SK-N-SH (cell line): Measurements from ENCODE around the gene FAM20B. TPM values are rescaled to one million over a fixed set of nuclear protein-coding genes. Genes with fewer than 3 reads are reported as not detected.

Experiments
- CTCF ChIA-PET: fragments of 300-600, 350-600 bp; formaldehyde crosslinking; extraction: SDS; loops from one replicate; lab custom pipeline; 2021; lab: Yijun Ruan, JAX
- POLR2A ChIA-PET: fragments of 350-600 bp; sonication (Branson Sonifier 250); formaldehyde crosslinking; extraction: SDS; loops from one replicate; lab custom pipeline; 2020; ENCODE audit warnings: antibody characterized with exemption, inconsistent platforms; lab: Yijun Ruan, JAX
- DNase-seq: peaks from one replicate; pipeline ENCODE4 v3.0.0; 2012
- H2AFZ ChIP-seq: fragments of 200-600 bp; sonication (generic); 2 replicates; pipeline ENCODE4 v1.8.1; 2016; ENCODE audit warnings: antibody characterized with exemption, mild to moderate bottlenecking, low read depth
- H3F3A ChIP-seq: fragments of 200-600 bp; sonication (generic); replicated peaks from 2 replicates; pipeline ENCODE3; 2016; ENCODE audit warnings: antibody characterized with exemption, mild to moderate bottlenecking; ENCODE audit not compliant: insufficient read depth
- H3K27ac ChIP-seq, 2 experiments: fragments of 200-500 bp in 1 of 2; fragments of 200-600 bp in 1 of 2; sonication (Bioruptor generic) in 1 of 2; sonication (generic), shearing (Covaris generic) in 1 of 2; 2 replicates each; pipeline versions ENCODE4 v1.5.1 to v1.6.1; 2014 to 2016; ENCODE audit warnings: low read depth in 2 of 2, inconsistent platforms in 1 of 2, low read length in 1 of 2, mild to moderate bottlenecking in 1 of 2, mixed read lengths in 1 of 2
- H3K27me3 ChIP-seq: fragments of 200-600 bp; sonication (generic), shearing (Covaris generic); 2 replicates; pipeline ENCODE4 v1.6.1; 2016; ENCODE audit warnings: mixed run types; ENCODE audit not compliant: insufficient read depth
- H3K36me3 ChIP-seq, 2 experiments: fragments of 200-500 bp in 1 of 2; fragments of 200-600 bp in 1 of 2; sonication (Bioruptor generic) in 1 of 2; sonication (generic) in 1 of 2; replicated peaks in 1 of 2; 2 replicates each; pipeline versions ENCODE3 to v1.5.1; 2014 to 2016; ENCODE audit warnings: low read length in 1 of 2, mild to moderate bottlenecking in 1 of 2; ENCODE audit not compliant: insufficient read depth in 2 of 2, control insufficient read depth in 1 of 2
- H3K4me1 ChIP-seq, 2 experiments: fragments of 200-500 bp in 1 of 2; fragments of 200-600 bp in 1 of 2; sonication (Bioruptor generic) in 1 of 2; sonication (generic), shearing (Covaris generic) in 1 of 2; 2 replicates each; pipeline versions ENCODE4 v1.5.1 to v1.6.1; 2014 to 2016; ENCODE audit warnings: low read depth in 1 of 2, low read length in 1 of 2, mixed run types in 1 of 2; ENCODE audit not compliant: insufficient read depth in 2 of 2, control insufficient read depth in 1 of 2
- H3K4me2 ChIP-seq: fragments of 200-600 bp; sonication (generic), shearing (Covaris generic); 2 replicates; pipeline ENCODE4 v1.6.1; 2017; ENCODE audit warnings: mixed run types
- H3K4me3 ChIP-seq, 2 experiments: fragments of 200-500 bp in 1 of 2; fragments of 200-600 bp in 1 of 2; sonication (Bioruptor generic) in 1 of 2; sonication (generic), shearing (Covaris generic) in 1 of 2; 2 replicates each; pipeline versions ENCODE4 v1.5.1 to v1.8.1; 2014 to 2016; ENCODE audit warnings: low read depth in 2 of 2, inconsistent platforms in 1 of 2, low read length in 1 of 2, mild to moderate bottlenecking in 1 of 2, mixed read lengths in 1 of 2, moderate library complexity in 1 of 2
- H3K79me2 ChIP-seq: fragments of 200-600 bp; sonication (generic); 2 replicates; pipeline ENCODE4 v1.8.1; 2017; ENCODE audit warnings: mild to moderate bottlenecking; ENCODE audit not compliant: insufficient read depth
- H3K9ac ChIP-seq: fragments of 200-600 bp; sonication (generic); 2 replicates; pipeline ENCODE4 v1.6.1; 2017; ENCODE audit warnings: mixed run types
- H3K9me2 ChIP-seq: fragments of 200-600 bp; sonication (generic); 2 replicates; pipeline ENCODE4 v1.6.1; 2017; ENCODE audit warnings: mixed run types
- H3K9me3 ChIP-seq: fragments of 200-600 bp; sonication (generic); 2 replicates; pipeline ENCODE4 v1.6.1; 2017; ENCODE audit warnings: mixed run types, mild to moderate bottlenecking, moderate library complexity
- H4K20me1 ChIP-seq: fragments of 200-600 bp; sonication (generic); 2 replicates; pipeline ENCODE4 v1.6.1; 2017; ENCODE audit warnings: mild to moderate bottlenecking, mixed run types; ENCODE audit not compliant: insufficient read depth
- CHD2 ChIP-seq: fragments of 150-350 bp; IDR thresholded peaks from 2 replicates; pipeline ENCODE4 v1.6.1; 2018; ENCODE audit warnings: low read length; ENCODE audit not compliant: partially characterized antibody
- ELF1 ChIP-seq: IDR thresholded peaks from 2 replicates; pipeline ENCODE4 v1.4.0; 2012
- EP300 ChIP-seq, 2 experiments: IDR thresholded peaks; 2 replicates each; pipeline versions ENCODE4 v1.4.0 to v1.6.1; 2012; ENCODE audit warnings: borderline replicate concordance in 1 of 2, low read depth in 1 of 2, low read length in 1 of 2
- FOSL2 ChIP-seq: IDR thresholded peaks from 2 replicates; pipeline ENCODE4 v1.4.0; 2012; ENCODE audit warnings: low read depth, mild to moderate bottlenecking, moderate library complexity, borderline replicate concordance
- FOXJ3 ChIP-seq: sonication (generic); formaldehyde crosslinking; IDR thresholded peaks from 2 replicates; pipeline ENCODE4 v1.5.1; 2020; ENCODE audit warnings: mild to moderate bottlenecking, missing genetic modification reagents
- FOXM1 ChIP-seq: IDR thresholded peaks from 2 replicates; pipeline ENCODE4 v1.4.0; 2012; ENCODE audit warnings: low read depth, mild to moderate bottlenecking
- GATA2 ChIP-seq: sonication (generic); formaldehyde crosslinking; IDR thresholded peaks from 2 replicates; pipeline ENCODE4 v1.5.0; 2020; ENCODE audit warnings: mild to moderate bottlenecking, missing genetic modification reagents
- RXRA ChIP-seq: IDR thresholded peaks from 2 replicates; pipeline ENCODE4 v1.4.0; 2012; ENCODE audit warnings: low read depth, mild to moderate bottlenecking, borderline replicate concordance
- SMC3 ChIP-seq: IDR thresholded peaks from 2 replicates; pipeline ENCODE4 v1.6.1; 2012; ENCODE audit warnings: low read depth, low read length, improper control_type of control experiment
- TAF1 ChIP-seq: IDR thresholded peaks from 2 replicates; pipeline ENCODE4 v1.6.1; 2012; ENCODE audit warnings: low read depth, mild to moderate bottlenecking, low read length, moderate library complexity, borderline replicate concordance
- TCF12 ChIP-seq: IDR thresholded peaks from 2 replicates; pipeline ENCODE4 v1.4.0; 2012
- YY1 ChIP-seq: IDR thresholded peaks from 2 replicates; pipeline ENCODE4 v1.4.0; 2012; ENCODE audit warnings: low read depth, mild to moderate bottlenecking
- WGBS: methylation state at CpG from one replicate; pipeline ENCODE4 v1.1.6; 2017; ENCODE audit warnings: low lambda C conversion rate; 5-methylcytosine and 5-hydroxymethylcytosine counted together
- polyA plus RNA-seq, 3 experiments: library from polyadenylated mRNA; depleted of rRNA; stranded (reverse); fragments of >200 nt; gene quantifications; 2 replicates each; pipeline ENCODE4 v1.2.3, GENCODE V29; 2012
- TF ChIP-seq, protein P1 (sequence below): fragments of 150-350 bp; IDR thresholded peaks from 2 replicates; pipeline ENCODE4 v1.6.1; 2017; ENCODE audit warnings: antibody characterized with exemption, low read length, low read depth, borderline replicate concordance

FAM20B gene
- polyA plus RNA-seq, 1 of the 3 experiments (the other 2 are of a cell fraction), result 14.9 TPM

DNA sequence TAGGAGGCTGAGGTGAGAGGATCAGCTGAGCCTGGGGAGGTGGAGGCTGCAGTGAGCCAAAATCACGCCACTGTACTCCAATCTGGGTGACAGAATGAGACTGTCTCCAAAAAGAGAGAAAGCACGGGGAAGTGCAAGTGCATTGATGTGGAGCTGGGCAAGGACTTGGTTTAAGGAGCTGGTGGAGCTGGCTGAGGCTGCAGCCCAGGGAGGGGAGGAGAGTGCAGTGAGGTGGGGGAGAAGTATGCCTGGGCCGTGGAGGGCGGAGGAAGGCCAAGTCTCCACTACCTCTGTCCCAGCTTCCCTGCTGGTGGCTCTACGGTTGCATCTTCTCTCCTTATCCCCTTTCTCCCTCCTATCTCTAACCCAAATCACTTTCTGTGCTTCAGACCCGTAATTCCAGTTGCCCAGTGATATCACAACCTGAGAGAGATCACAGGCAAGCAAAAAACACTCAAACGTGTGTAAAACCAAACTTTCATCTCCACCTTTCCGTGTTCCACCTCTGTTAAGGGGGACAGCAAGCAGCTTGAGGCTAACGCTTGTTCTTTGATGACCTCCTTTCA is 67.3 kb downstream of the FAM20B start (continued):
- TF ChIP-seq, protein P1, sequence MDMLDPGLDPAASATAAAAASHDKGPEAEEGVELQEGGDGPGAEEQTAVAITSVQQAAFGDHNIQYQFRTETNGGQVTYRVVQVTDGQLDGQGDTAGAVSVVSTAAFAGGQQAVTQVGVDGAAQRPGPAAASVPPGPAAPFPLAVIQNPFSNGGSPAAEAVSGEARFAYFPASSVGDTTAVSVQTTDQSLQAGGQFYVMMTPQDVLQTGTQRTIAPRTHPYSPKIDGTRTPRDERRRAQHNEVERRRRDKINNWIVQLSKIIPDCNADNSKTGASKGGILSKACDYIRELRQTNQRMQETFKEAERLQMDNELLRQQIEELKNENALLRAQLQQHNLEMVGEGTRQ, result no peak
- TF ChIP-seq CHD2 (no peak), TAF1 (no peak), YY1 (no peak)

DNA sequence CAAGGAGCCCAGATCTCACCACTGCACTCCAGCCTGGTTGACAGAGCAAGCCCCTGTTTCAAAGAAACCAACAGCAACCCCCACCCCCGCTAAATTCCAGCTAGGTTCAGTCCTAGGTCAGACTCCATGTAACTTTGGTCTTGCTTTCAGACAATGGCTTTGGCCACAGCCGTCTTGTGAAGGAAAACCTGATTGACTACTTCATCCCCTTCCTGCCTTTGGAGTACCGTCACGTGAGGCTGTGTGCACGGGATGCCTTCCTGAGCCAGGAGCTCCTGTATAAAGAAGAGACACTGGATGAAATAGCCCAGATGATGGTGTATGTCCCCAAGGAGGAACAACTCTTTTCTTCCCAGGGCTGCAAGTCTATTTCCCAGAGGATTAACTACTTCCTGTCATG is 69.1 kb downstream of the FAM20B start:
- CTCF ChIA-PET, result interaction anchor here (1.2 kb wide), 1 partner anchor 26 kb away, joined by 5 read pairs; no protein-coding TSS in a partner anchor
- no peak for DNase-seq
- Histone ChIP-seq H3K4me1 (peaks cover 0 to 7% of the 10 kb centered on the region in 2 experiments; a peak in 1 of 4 replicates), H3K27ac (no peak overlapping the region), H3K9ac (no peak overlapping the region), H3K36me3 (peaks cover 40 to 77% of the 10 kb centered on the region in 2 experiments), H4K20me1 (no peaks in the 10 kb centered on the region), H3K9me3 (no peaks in the 10 kb centered on the region), H3K27me3 (no peaks in the 10 kb centered on the region), H2AFZ (no peak overlapping the region), H3F3A (peaks cover 23% of the 10 kb centered on the region), H3K79me2 (no peaks in the 10 kb centered on the region; the same call in 1 of the 2 replicates), H3K9me2 (no peaks in the 10 kb centered on the region), H3K4me3 (no peak overlapping the region), H3K4me2 (no peak overlapping the region)
- WGBS, result 94% methylated on average over 5 of the region's 5 CpGs
- POLR2A ChIA-PET, result no interaction called here
- TF ChIP-seq SMC3 (no peak), ELF1 (no peak), TCF12 (no peak), FOXM1 (no peak), GATA2 (no peak), RXRA (no peak), FOXJ3 (CRISPR knock-in tag) (no peak), EP300 (IDR thresholded peaks at IDR 0.05; ENCODE audit: borderline replicate concordance in 1 of 2, low read depth in 1 of 2, low read length in 1 of 2) (no peak)

DNA sequence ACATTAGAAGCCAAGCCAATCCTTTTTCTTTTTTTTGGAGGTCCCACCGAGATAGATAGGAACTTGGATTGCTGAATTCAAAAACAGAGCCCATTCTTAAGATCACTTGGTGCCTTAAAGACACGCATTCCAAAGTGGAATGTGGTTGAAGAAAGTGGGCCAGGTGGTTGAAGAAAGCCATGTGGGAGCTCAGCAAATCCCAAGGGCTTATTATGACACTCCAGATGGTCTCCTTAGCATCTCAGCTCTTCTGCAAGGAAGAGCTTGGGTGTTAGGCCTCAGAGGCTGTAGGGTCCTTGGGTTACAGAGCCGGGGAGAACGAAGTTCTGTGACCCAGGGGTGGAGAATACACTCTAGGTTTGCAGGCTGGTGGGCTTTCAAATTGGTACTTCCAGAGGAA is 69.7 kb downstream of the FAM20B start:
- Histone ChIP-seq H3K4me1 (peaks cover 0 to 7% of the 10 kb centered on the region in 2 experiments; a peak in 1 of 4 replicates), H3K9ac (no peak overlapping the region)
- TF ChIP-seq SMC3 (no peak), FOSL2 (no peak)
- TF ChIP-seq, all 33 proteins: peak for 0
- no peaks in the 10 kb centered on the region for H4K20me1 ChIP-seq
- no peaks in the 10 kb centered on the region for H3K27me3 ChIP-seq
- no peaks in the 10 kb centered on the region for H3K9me2 ChIP-seq
- H3F3A ChIP-seq, result peaks cover 23% of the 10 kb centered on the region
- H3K4me3 ChIP-seq, result no peak overlapping the region
- DNase-seq, result no peak
- no peaks in the 10 kb centered on the region for H3K9me3 ChIP-seq
- no peak overlapping the region for H2AFZ ChIP-seq
- no peak overlapping the region for H3K27ac ChIP-seq
- no peak overlapping the region for H3K4me2 ChIP-seq
- no peaks in the 10 kb centered on the region; the same call in 1 of the 2 replicates for H3K79me2 ChIP-seq
- CTCF ChIA-PET, result interaction anchor here (0.7 to 1.2 kb wide), 3 partner anchors 8 to 26 kb away, joined by 3 to 5 read pairs (median 4); partner anchors contain the start of gene TOR3A
- POLR2A ChIA-PET, result no interaction called here
- peaks cover 46 to 78% of the 10 kb centered on the region in 2 experiments for H3K36me3 ChIP-seq
- WGBS, result 98% methylated on average over 4 of the region's 4 CpGs
